Measurements from ENCODE around the gene SCRN2. TPM values are rescaled to one million over a fixed set of nuclear protein-coding genes. Genes with fewer than 3 reads are reported as not detected.

Gene SCRN2
- total RNA-seq, 2 experiments from 2014 or later, result 20.6 to 21.0 TPM

DNA sequence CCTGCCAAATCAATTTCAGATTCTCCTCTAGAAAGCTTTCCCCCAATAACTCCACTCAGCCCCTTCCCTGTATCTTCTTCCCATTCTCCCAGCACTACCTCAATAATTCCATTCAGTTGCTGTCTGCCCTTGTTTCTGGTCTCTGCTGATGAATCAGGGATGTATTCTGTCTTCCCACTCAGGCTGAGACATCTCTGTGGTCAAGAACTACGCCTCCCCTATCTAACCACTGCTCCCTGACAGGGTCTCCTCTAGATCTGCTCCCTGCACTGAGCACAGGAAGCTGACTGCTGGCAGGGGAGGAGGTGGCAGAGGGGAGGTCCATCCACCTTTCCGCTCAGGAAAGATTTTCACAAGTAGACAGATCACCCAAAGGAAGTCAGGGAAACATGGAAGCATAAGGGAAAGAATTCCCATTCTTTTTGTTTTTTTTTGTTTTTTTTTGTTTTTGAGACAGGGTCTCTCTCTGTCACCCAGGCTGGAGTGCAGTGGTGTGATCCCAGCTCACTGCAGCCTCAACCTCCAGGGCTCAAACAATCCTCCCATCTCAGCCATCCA lies 38.0 kb upstream of the SCRN2 start:
- peak; percentile 25 for DNase-seq
- Mint-ChIP-seq H3K4me1 (ENCODE audit: low read depth) (peaks cover 15% of the 10 kb centered on the region), H3K36me3 (no peaks in the 10 kb centered on the region), H3K27me3 (peaks cover 18% of the 10 kb centered on the region), H3K4me3 (no peak overlapping the region), H3K27ac (no peak overlapping the region), H3K9me3 (no peaks in the 10 kb centered on the region)
- CTCF ChIA-PET, result interaction anchor here (0.8 to 2.1 kb wide), 4 partner anchors 10 to 38 kb away, joined by 3 to 10 read pairs (median 5); partner anchors contain the start of gene SCRN2
- intact Hi-C loops (cut with micrococcal nuclease), result no loop called here
- POLR2A ChIA-PET, result interaction anchor here (1.0 kb wide), 1 partner anchor 16 kb away, joined by 3 read pairs; no protein-coding TSS in a partner anchor

DNA sequence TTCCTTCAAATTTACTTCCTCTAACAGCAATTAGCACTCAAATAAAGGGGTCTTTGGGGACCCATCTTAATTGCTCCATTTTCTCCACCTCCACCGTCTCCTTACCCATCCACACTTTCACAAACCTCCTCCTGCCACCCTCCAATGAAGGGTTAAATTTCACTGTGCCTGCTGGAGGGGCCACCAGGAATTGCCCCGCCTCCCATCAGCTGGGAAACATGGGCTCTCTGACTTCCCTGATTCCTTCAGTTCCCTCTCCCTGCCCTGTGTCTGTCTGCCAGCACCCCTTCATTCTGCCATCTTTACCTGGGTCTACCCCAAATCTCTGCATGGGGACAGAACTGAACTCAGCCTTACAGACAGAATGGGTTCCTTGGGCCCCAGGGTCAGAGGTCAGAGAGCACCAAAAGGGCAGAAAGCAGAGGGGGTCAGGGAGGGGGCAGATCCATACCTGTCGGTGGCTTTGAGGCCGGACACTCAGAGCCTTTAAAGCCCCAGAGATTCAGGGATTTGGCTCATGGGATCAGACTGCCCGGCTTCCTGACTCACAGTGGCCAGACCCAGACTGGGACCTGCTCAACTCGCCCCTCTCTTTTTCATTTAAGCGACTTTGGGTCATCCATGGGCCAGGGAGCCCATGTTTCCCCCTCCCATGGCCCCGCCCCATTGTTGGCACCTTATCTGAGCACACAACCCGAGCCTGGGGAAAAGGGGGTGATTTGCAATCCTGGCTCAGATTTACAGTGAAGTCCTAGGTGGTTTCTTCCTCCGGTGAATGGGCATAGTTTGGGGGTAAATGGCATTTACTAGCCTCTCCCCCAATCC lies 37.3 kb upstream of the SCRN2 start:
- Mint-ChIP-seq H3K27me3 (peaks cover 18% of the 10 kb centered on the region), H3K36me3 (no peaks in the 10 kb centered on the region), H3K27ac (no peak overlapping the region), H3K4me1 (ENCODE audit: low read depth) (peaks cover 13% of the 10 kb centered on the region), H3K4me3 (no peak overlapping the region), H3K9me3 (no peaks in the 10 kb centered on the region)
- no peak for DNase-seq
- CTCF ChIA-PET, result interaction anchor here (0.8 to 2.1 kb wide), 2 partner anchors 11 to 35 kb away, joined by 4 to 10 read pairs; no protein-coding TSS in a partner anchor
- POLR2A ChIA-PET, result interaction anchor here (1.0 kb wide), 1 partner anchor 17 kb away, joined by 3 read pairs; no protein-coding TSS in a partner anchor
- intact Hi-C loops (cut with micrococcal nuclease), result no loop called here

DNA sequence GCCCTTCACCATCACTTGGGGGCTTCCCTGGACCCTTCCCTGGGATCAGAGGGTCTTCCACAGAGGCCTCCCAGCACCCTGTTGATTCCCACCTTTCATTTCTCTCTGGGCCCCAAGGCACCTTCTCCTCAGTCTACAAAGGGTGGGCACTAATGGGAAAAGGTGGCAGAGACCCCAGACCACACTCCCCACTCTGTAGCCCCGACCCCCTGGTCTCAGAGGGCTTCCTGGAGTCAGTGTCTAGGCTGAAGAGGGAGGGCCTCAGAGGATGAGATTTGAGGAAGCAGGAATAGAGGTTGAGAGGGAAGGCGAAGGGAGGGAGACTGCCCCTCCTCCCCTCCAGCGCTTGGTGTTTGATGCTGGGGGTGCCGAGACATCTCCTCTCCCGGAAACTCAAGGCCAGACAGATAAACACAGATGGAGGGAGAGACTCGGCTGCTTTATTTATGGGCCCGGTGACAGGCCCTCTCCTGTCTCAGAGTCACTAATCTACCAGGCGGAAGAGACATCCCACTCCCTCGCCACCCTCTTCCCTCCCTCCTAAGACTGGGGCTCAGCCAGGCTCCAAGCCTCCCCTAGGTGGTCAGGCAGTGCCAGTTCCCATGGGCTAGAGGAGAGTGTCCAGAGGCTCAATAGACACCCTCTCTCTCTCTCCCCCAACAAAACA lies 36.4 kb upstream of the SCRN2 start:
- H3K36me3 Mint-ChIP-seq, result no peaks in the 10 kb centered on the region

DNA sequence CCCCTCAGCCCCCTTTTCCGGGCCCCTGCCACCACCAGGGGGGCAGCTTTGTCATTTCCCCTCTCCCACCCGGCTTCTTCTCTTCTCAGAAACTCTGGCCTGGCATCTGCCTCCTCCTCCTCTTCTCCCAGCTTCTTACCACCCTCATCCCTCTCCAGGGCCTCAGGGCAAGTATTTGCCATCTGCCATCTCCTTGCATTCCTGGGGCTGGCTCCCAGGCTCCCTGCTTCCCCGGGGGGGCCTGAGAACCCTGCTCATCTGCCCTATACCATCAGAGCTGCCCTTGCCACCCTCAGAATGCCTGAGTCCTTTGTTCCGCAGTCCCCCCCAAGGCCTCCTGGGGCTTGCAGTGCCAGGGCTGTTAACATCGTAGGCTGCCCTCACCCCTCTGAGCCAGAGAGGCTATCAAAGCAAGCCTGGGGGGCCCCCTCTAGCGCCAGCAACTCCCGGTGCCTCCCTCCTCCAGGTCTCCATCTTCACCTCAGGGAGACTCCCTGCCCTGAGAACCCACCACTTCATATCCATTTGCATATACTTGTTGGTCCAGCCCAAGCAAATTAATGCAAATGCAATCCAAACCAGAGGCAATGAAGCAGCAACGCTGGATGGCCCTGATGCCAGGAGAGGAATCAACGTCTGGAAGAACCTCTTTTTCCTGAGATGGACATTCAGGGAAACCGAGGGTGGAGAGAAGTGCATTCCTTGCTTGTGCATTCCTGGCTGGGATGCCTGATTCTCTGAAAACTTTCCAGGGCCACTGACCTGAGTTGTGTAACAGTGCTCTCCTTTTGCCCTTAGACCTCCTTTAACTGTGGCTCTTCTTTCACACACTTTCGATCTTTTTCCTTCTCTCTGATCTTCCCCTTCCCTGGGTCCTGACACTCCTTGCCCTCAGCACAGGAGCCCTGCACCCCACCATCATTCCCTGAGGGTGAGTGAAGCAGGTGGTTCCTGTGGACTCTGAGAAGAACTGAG lies 34.2 kb upstream of the SCRN2 start:
- CTCF ChIA-PET, result interaction anchor here (0.9 kb wide), 1 partner anchor 32 kb away, joined by 3 read pairs; no protein-coding TSS in a partner anchor
- H3K4me1 Mint-ChIP-seq (ENCODE audit: low read depth), result peaks cover 4% of the 10 kb centered on the region
- H3K4me3 Mint-ChIP-seq, result no peak overlapping the region
- no peaks in the 10 kb centered on the region for H3K36me3 Mint-ChIP-seq
- POLR2A ChIA-PET, result no interaction called here
- H3K9me3 Mint-ChIP-seq, result no peaks in the 10 kb centered on the region
- no peak overlapping the region for H3K27ac Mint-ChIP-seq
- no peak for DNase-seq
- H3K27me3 Mint-ChIP-seq, result peaks cover 28% of the 10 kb centered on the region
- intact Hi-C loops (cut with micrococcal nuclease), result no loop called here

More for the DNA sequence above, 36.4 kb upstream of the SCRN2 start:
- no peaks in the 10 kb centered on the region for H3K9me3 Mint-ChIP-seq
- no peak overlapping the region for H3K4me3 Mint-ChIP-seq
- intact Hi-C loops (cut with micrococcal nuclease), result no loop called here
- H3K27ac Mint-ChIP-seq, result no peak overlapping the region
- peaks cover 21% of the 10 kb centered on the region for H3K27me3 Mint-ChIP-seq
- no peak for DNase-seq
- ChIA-PET CTCF (interaction anchor here (0.7 kb wide), 1 partner anchor 22 kb away, joined by 3 read pairs; no protein-coding TSS in a partner anchor), POLR2A (no interaction called here)
- peaks cover 4% of the 10 kb centered on the region for H3K4me1 Mint-ChIP-seq (ENCODE audit: low read depth)

DNA sequence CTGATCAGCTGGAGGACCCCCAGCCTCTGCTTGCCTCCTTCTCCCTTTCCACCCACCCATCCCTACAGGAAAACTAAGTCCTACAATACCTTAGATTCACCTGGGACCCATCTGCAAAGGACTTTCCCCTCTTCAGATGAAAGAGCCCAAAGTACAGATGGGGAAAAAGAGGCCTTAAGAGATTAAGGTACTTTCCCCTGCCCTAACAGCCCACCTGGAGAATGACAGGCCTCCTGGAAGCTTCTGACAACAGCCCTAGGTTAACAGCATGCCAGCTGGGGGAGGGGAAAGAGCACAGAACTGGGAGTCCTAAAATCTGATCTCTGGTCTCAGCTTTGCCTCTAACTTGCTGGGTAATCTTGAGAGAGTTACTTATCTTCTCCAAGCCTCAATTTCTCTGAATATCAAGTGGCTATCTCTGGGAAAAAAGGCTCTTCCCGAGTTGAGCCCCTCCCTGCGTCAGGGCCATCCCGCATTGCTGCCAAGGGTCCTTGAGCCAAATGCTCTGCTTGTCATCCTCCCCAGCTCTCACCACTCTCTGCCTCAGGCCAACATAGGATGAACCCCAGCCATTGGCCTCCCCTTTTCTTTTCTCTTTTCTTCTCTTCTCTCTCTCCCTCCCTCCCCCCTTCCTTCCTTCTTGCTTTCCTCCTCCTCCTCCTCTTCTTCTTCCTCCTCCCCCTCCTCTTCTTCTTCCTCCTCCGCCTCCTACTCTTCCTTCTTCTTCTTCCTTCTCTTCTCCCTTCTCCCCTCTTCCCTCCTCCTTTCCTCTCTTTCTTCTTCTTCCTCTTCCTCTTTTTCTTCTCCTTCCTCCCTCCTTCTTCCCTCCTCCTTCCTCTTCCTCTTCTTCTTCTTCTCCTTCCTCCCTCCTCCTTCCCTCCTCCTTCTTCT lies 32.4 kb upstream of the SCRN2 start:
- H3K9me3 Mint-ChIP-seq, result no peaks in the 10 kb centered on the region
- no peak overlapping the region for H3K4me3 Mint-ChIP-seq
- no peak for DNase-seq
- intact Hi-C loops (cut with micrococcal nuclease), result no loop called here
- H3K27me3 Mint-ChIP-seq, result peaks cover 30% of the 10 kb centered on the region
- H3K4me1 Mint-ChIP-seq (ENCODE audit: low read depth), result no peaks in the 10 kb centered on the region
- no peaks in the 10 kb centered on the region for H3K36me3 Mint-ChIP-seq
- H3K27ac Mint-ChIP-seq, result no peak overlapping the region
- POLR2A ChIA-PET, result no interaction called here
- CTCF ChIA-PET, result interaction anchor here (0.7 kb wide), 1 partner anchor 29 kb away, joined by 3 read pairs; no protein-coding TSS in a partner anchor

DNA sequence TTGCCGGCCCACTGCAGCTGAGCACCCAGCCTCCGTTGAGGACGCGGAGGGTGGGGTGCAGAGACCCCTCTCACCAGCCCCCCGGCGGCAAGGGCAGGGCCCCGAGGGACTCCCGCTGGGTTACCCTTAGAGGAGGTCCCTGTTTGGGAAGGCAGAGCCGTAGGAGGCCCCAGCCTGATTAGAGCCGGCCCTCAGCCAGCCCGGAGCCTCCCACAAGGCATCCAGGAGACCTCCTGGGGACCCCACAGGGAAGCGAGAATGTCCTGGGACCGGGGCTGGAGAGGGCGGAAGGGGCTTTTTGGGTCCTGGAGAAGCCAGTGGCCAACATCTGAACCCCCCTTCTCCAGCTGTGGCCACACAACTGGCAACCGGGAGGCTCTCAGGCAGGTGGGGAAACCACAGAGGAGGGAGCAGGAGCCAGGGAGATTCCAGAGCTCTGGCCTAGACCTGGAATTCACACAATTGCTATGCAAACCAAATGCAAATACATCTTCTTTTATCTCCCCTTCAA lies 31.6 kb upstream of the SCRN2 start:
- H3K4me3 Mint-ChIP-seq, result no peak overlapping the region
- ChIA-PET POLR2A (no interaction called here), CTCF (interaction anchor here (0.7 to 1.4 kb wide), 2 partner anchors 25 to 28 kb away, joined by 3 to 4 read pairs; no protein-coding TSS in a partner anchor)
- intact Hi-C loops (cut with micrococcal nuclease), result no loop called here
- H3K9me3 Mint-ChIP-seq, result no peaks in the 10 kb centered on the region
- no peaks in the 10 kb centered on the region for H3K36me3 Mint-ChIP-seq
- H3K27ac Mint-ChIP-seq, result no peak overlapping the region
- H3K27me3 Mint-ChIP-seq, result peaks cover 28% of the 10 kb centered on the region
- H3K4me1 Mint-ChIP-seq (ENCODE audit: low read depth), result no peaks in the 10 kb centered on the region
- no peak for DNase-seq

DNA sequence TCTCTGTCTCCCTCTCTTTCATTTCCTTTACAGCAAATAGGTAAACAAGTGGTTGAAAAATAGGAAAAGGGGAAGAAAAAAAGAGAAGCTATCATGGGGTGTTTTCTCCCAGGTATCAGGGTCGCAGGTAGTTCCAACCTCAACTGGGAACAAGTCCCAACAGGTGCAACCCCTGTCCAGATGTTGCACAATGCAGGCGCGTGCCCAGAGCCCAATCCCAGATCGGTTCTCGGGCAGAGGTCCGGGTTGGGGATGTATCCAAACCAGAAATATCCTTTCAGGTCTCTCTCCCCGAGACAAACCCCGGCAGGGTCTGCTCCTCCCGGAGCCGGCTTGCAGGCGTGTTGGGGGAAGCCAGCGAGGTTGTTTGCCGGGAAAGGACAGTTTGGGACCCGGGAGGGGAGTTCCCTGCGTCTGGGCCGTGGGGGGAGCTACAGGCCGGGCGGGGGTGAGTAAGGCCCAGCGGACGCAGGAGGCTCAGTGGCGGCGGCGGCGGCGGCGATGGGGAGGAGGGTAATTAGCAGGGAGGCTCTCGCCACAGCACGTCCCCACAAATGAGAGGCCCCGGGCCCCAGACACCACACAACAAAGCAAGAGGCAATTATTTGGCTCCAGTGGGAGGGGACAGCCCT lies 31.1 kb upstream of the SCRN2 start:
- no peak overlapping the region for H3K27ac Mint-ChIP-seq
- ChIA-PET POLR2A (no interaction called here), CTCF (interaction anchor here (1.4 to 2.3 kb wide), 2 partner anchors 18 to 25 kb away, joined by 4 to 10 read pairs; no protein-coding TSS in a partner anchor)
- DNase-seq, result no peak
- H3K4me1 Mint-ChIP-seq (ENCODE audit: low read depth), result no peaks in the 10 kb centered on the region
- H3K4me3 Mint-ChIP-seq, result no peak overlapping the region
- intact Hi-C loops (cut with micrococcal nuclease), result no loop called here
- peaks cover 28% of the 10 kb centered on the region for H3K27me3 Mint-ChIP-seq
- no peaks in the 10 kb centered on the region for H3K9me3 Mint-ChIP-seq
- no peaks in the 10 kb centered on the region for H3K36me3 Mint-ChIP-seq

DNA sequence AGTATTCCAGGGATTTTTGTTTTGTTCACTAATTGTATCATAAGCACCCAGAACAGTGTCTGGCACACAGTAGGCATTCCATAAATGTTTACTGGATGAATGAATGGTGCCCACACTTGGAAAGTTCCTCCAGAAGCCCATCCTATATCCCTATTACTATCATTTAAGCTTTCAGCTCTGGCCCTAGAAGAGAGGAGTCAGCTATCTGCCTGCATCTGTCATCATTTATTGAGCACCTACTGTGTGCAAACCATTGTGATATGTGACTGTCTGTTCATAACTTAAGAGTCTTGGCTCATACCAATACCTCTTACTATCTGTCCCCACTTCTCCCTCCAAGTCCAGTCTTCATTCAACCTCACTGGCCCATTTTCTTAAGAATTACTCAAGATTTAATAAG lies 30.0 kb upstream of the SCRN2 start:
- CTCF ChIA-PET, result interaction anchor here (0.7 to 2.3 kb wide), 3 partner anchors 19 to 29 kb away, joined by 3 to 10 read pairs (median 4); no protein-coding TSS in a partner anchor
- H3K4me3 Mint-ChIP-seq, result no peak overlapping the region
- H3K27ac Mint-ChIP-seq, result no peak overlapping the region
- H3K4me1 Mint-ChIP-seq (ENCODE audit: low read depth), result no peaks in the 10 kb centered on the region
- intact Hi-C loops (cut with micrococcal nuclease), result no loop called here
- H3K36me3 Mint-ChIP-seq, result no peaks in the 10 kb centered on the region
- POLR2A ChIA-PET, result no interaction called here
- H3K9me3 Mint-ChIP-seq, result no peaks in the 10 kb centered on the region
- no peak for DNase-seq
- peaks cover 28% of the 10 kb centered on the region for H3K27me3 Mint-ChIP-seq

DNA sequence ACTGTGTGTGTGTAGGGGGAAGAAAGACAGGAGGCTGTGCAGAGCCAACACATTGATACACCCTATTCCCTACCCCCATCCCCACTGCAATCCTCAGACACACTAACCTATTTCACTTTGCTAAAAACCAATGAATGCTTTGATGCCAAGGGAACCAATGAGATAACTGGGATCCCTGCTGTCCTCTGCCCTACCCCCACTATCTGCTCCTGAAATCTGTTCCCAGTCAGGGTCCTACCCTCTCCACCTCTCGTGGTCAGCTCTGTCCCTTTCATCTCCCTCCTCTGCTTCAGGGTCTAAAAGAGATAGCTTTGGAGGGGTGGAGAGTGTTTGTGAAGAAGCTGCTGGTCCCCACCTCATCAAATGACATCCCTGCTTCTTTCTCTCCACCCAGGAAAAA lies 29.0 kb upstream of the SCRN2 start:
- ChIA-PET POLR2A (no interaction called here), CTCF (interaction anchor here (0.8 to 2.3 kb wide), 3 partner anchors 12 to 24 kb away, joined by 3 to 10 read pairs (median 4); no protein-coding TSS in a partner anchor)
- H3K9me3 Mint-ChIP-seq, result no peaks in the 10 kb centered on the region
- H3K27me3 Mint-ChIP-seq, result peaks cover 21% of the 10 kb centered on the region
- H3K4me3 Mint-ChIP-seq, result no peak overlapping the region
- H3K27ac Mint-ChIP-seq, result no peak overlapping the region
- no peak for DNase-seq
- H3K36me3 Mint-ChIP-seq, result no peaks in the 10 kb centered on the region
- intact Hi-C loops (cut with micrococcal nuclease), result no loop called here
- H3K4me1 Mint-ChIP-seq (ENCODE audit: low read depth), result peaks cover 6% of the 10 kb centered on the region

DNA sequence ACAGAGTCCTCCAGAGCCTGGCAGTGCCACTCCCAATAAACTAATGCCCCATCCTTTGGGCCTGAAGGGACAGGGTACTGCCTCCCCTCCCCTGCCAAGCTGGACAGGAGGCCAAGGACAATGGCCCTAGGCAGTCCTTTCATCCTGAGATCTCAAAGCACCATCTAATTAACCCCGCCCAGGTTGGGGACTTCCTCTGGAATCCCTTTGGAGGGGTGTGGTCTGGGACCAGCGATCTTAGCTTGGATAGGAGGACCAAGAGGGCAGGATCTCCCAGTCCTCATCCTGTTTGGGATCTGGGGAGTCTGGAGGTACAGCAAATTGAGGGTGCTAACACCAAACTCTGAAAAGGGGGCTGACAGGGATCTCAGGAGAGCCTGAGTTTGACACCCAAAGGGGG lies 28.0 kb upstream of the SCRN2 start:
- Mint-ChIP-seq H3K36me3 (no peaks in the 10 kb centered on the region), H3K27ac (no peak overlapping the region), H3K27me3 (peaks cover 17% of the 10 kb centered on the region), H3K4me1 (ENCODE audit: low read depth) (peaks cover 14% of the 10 kb centered on the region), H3K4me3 (no peak overlapping the region), H3K9me3 (no peaks in the 10 kb centered on the region)
- POLR2A ChIA-PET, result no interaction called here
- CTCF ChIA-PET, result interaction anchor here (0.8 to 1.1 kb wide), 2 partner anchors 13 to 19 kb away, joined by 3 read pairs; no protein-coding TSS in a partner anchor
- intact Hi-C loops (cut with micrococcal nuclease), result no loop called here
- DNase-seq, result no peak

Data from activated CD4-positive, alpha-beta memory T cell treated with anti-CD3 and anti-CD28 coated beads for 36 hours (primary cell).